A549 (cell line): ENCODE measurements around the gene MBOAT2. TPM values are rescaled to one million over a fixed set of nuclear protein-coding genes. Genes with fewer than 3 reads are reported as not detected.

Source experiments
- ATAC-seq, 2 experiments: fragments of 200-7000 bp in 1 of 2; fragments of >200 bp in 1 of 2; cut with Nextera tagmentation in 1 of 2; cut with Tn5 transposase in 1 of 2; 3 replicates each; pipeline versions ENCODE4 v1.8.0 to v1.9.1; 2018 to 2020; ENCODE audit warnings: mild to moderate bottlenecking in 1 of 2, moderate library complexity in 1 of 2
- CTCF ChIA-PET: fragments of 300-600 bp; sonication (Branson Sonifier 250); formaldehyde crosslinking; extraction: SDS; loops from one replicate; lab custom pipeline; 2021; ENCODE audit warnings: antibody characterized with exemption, inconsistent platforms; lab: Yijun Ruan, JAX
- POLR2A ChIA-PET: fragments of 350-600 bp; formaldehyde crosslinking; extraction: SDS; loops from one replicate; lab custom pipeline; 2021; ENCODE audit warnings: antibody characterized with exemption, inconsistent platforms; lab: Yijun Ruan, JAX
- DNase-seq, 2 experiments: peaks; one replicate each; pipeline versions ENCODE4 v3.0.0 to v3.0.0-alpha.2; 2011 to 2016; ENCODE audit warnings: low read depth in 1 of 2, low spot score in 1 of 2
- FAIRE-seq: peaks from 2 replicates; lab custom pipeline; 2011; peaks lifted over from hg19 to GRCh38; lab: Jason Lieb, UNC
- H3K27ac ChIP-seq, 2 experiments: fragments of >200 bp; sonication (Bioruptor Twin); formaldehyde crosslinking; 3 replicates each; pipeline ENCODE4 v1.5.1; 2016 to 2017
- H3K4me1 ChIP-seq: fragments of >200 bp; sonication (Bioruptor Twin); formaldehyde crosslinking; 3 replicates; pipeline ENCODE4 v1.6.1; 2016
- H3K4me2 ChIP-seq: fragments of >200 bp; sonication (Bioruptor Twin); formaldehyde crosslinking; 3 replicates; pipeline ENCODE4 v1.6.1; 2016
- H3K4me3 ChIP-seq: fragments of >200 bp; sonication (Bioruptor Twin); formaldehyde crosslinking; 3 replicates; pipeline ENCODE4 v1.5.1; 2016
- H3K9me3 ChIP-seq: fragments of >200 bp; sonication (Bioruptor Twin); formaldehyde crosslinking; 3 replicates; pipeline ENCODE4 v1.6.1; 2016
- CHD4 ChIP-seq: fragments of 200-600 bp; sonication (generic); IDR thresholded peaks from 2 replicates; pipeline ENCODE4 v1.6.1; 2016; ENCODE audit warnings: antibody characterized with exemption, mild to moderate bottlenecking, borderline replicate concordance
- CTCF ChIP-seq: fragments of >200 bp; sonication (Bioruptor Twin); formaldehyde crosslinking; IDR thresholded peaks from 3 replicates; pipeline ENCODE4 v1.5.1; 2016
- EHF ChIP-seq: fragments of 250-450 bp; sonication (Bioruptor Pico); IDR thresholded peaks from 2 replicates; pipeline ENCODE4 v1.5.0; 2020; ENCODE audit warnings: mild to moderate bottlenecking
- EHMT2 ChIP-seq: fragments of 200-600 bp; sonication (generic); IDR thresholded peaks from 2 replicates; pipeline ENCODE4 v1.6.1; 2016; ENCODE audit warnings: antibody characterized with exemption, low read depth, mild to moderate bottlenecking, moderate library complexity
- EP300 ChIP-seq, 2 experiments: fragments of >200 bp; sonication (Bioruptor Twin); formaldehyde crosslinking; IDR thresholded peaks; 2 replicates in 1 of 2; 3 replicates in 1 of 2; pipeline ENCODE4 v1.6.1; 2016 to 2017
- HDAC2 ChIP-seq: fragments of 200-600 bp; sonication (generic); IDR thresholded peaks from 2 replicates; pipeline ENCODE4 v1.6.1; 2016
- HOXB13 ChIP-seq: fragments of 250-450 bp; sonication (Bioruptor Pico); IDR thresholded peaks from 2 replicates; pipeline ENCODE4 v1.5.0; 2020; ENCODE audit warnings: low read depth, mild to moderate bottlenecking, moderate library complexity
- KDM1A ChIP-seq: fragments of 200-600 bp; sonication (generic); IDR thresholded peaks from 2 replicates; pipeline ENCODE4 v1.6.1; 2016; ENCODE audit warnings: low read depth, mild to moderate bottlenecking
- MAZ ChIP-seq: fragments of 150-350 bp; IDR thresholded peaks from 2 replicates; pipeline ENCODE4 v1.6.1; 2014; ENCODE audit warnings: antibody characterized with exemption, low read depth, low read length, borderline replicate concordance
- NPAS2 ChIP-seq: fragments of 250-450 bp; sonication (Bioruptor Pico); IDR thresholded peaks from 2 replicates; pipeline ENCODE4 v1.8.0; 2022; ENCODE audit warnings: mild to moderate bottlenecking, moderate library complexity, borderline replicate concordance
- PBX3 ChIP-seq: IDR thresholded peaks from 2 replicates; pipeline ENCODE4 v1.6.1; 2012
- POLR2AphosphoS2 ChIP-seq: conservative IDR thresholded peaks from 2 replicates; pipeline ENCODE4 v1.6.1; 2012; ENCODE audit warnings: low read length, improper control_type of control experiment, inconsistent platforms
- RAD21 ChIP-seq, 2 experiments: fragments of >200 bp in 1 of 2; sonication (Bioruptor Twin) in 1 of 2; formaldehyde crosslinking in 1 of 2; IDR thresholded peaks in 1 of 2; conservative IDR thresholded peaks in 1 of 2; 2 replicates in 1 of 2; 3 replicates in 1 of 2; pipeline ENCODE4 v1.6.1; 2012 to 2018; ENCODE audit warnings: inconsistent platforms in 1 of 2
- RCOR1 ChIP-seq: fragments of 150-350 bp; IDR thresholded peaks from 2 replicates; pipeline ENCODE4 v1.6.1; 2014; ENCODE audit warnings: antibody characterized with exemption, low read length, low read depth
- SMC3 ChIP-seq: fragments of >200 bp; sonication (Bioruptor Twin); formaldehyde crosslinking; IDR thresholded peaks from 3 replicates; pipeline ENCODE4 v1.6.1; 2018; ENCODE audit warnings: inconsistent platforms
- ZC3H11A ChIP-seq: fragments of 450-650 bp; IDR thresholded peaks from 2 replicates; pipeline ENCODE4 v1.6.1; 2014; ENCODE audit warnings: antibody characterized with exemption, mild to moderate bottlenecking
- WGBS: methylation state at CpG from one replicate; pipeline ENCODE4 v1.1.6; 2017; ENCODE audit errors: missing lambda C conversion rate; 5-methylcytosine and 5-hydroxymethylcytosine counted together
- polyA plus RNA-seq, 4 experiments: library from polyadenylated mRNA; depleted of rRNA in 3 of 4; stranded (reverse); fragments of >200 nt; fragmentation: RNase III in 1 of 4; extraction: RNeasy Plus Mini Kit Qiagen cat#74134 plus additional on column Dnase treatment in 1 of 4; gene quantifications; 2 replicates in 3 of 4; 3 replicates in 1 of 4; pipeline ENCODE4 v1.2.3, GENCODE V29; 2011 to 2017

The MBOAT2 gene
- polyA plus RNA-seq, 2 of the 4 experiments (the other 2 are of a cell fraction) = 33.1 to 33.3 TPM

GRCh38 chr2:8882094-8882493, 121.4 kb downstream of the MBOAT2 start:
- TF ChIP-seq HDAC2 = no peak
- no peak for TF ChIP-seq EHMT2
- TF ChIP-seq ZC3H11A = no peak
- TF ChIP-seq RAD21 (conservative IDR thresholded peaks at IDR 0.05 in 1 of 2, IDR thresholded peaks at IDR 0.05 in 1 of 2) = peak; percentile 34 to 55; a peak in 3 of 5 replicates
- TF ChIP-seq KDM1A = no peak
- peak; percentile 29; the same call in 2 of the 3 replicates for TF ChIP-seq CTCF
- no peak for TF ChIP-seq NPAS2 (CRISPR knock-in tag)
- no peak for TF ChIP-seq HOXB13 (CRISPR knock-in tag)
- TF ChIP-seq MAZ = no peak
- no peak for TF ChIP-seq CHD4
- ChIA-PET POLR2A (no interaction called here), CTCF (interaction anchor here (0.9 to 2.3 kb wide), 7 partner anchors 9 to 261 kb away, joined by 3 to 15 read pairs (median 3); no protein-coding TSS in a partner anchor)
- 82% methylated on average over 5 of the region's 5 CpGs for WGBS
- DNase-seq (peak in 1 of 2 experiments; percentile 55), ATAC-seq (peak; percentile 69 to 88; a peak in 4 of 6 replicates), FAIRE-seq (no peak)
- H3K9me3 ChIP-seq = no peaks in the 10 kb centered on the region
- H3K4me2 ChIP-seq = no peak overlapping the region
- H3K27ac ChIP-seq = no peak overlapping the region
- no peak overlapping the region for H3K4me3 ChIP-seq
- no peaks in the 10 kb centered on the region for H3K4me1 ChIP-seq

GRCh38 chr2:8877894-8878293, 125.6 kb downstream of the MBOAT2 start:
- H3K9me3 ChIP-seq = no peaks in the 10 kb centered on the region
- ATAC-seq = no peak
- no peak overlapping the region for H3K4me2 ChIP-seq
- no peak for DNase-seq
- ChIA-PET POLR2A (no interaction called here), CTCF (interaction anchor here (1.0 to 2.2 kb wide), 3 partner anchors 262 to 455 kb away, joined by 3 to 7 read pairs (median 3); no protein-coding TSS in a partner anchor)
- no peak overlapping the region for H3K27ac ChIP-seq
- H3K4me3 ChIP-seq = no peak overlapping the region
- FAIRE-seq = no peak
- no peaks in the 10 kb centered on the region for H3K4me1 ChIP-seq
- 89% methylated on average over 4 of the region's 4 CpGs for WGBS
- TF ChIP-seq RCOR1 (no peak), PBX3 (no peak)

GRCh38 chr2:8877332-8877731, 126.2 kb downstream of the MBOAT2 start:
- WGBS = 73% methylated on average over 4 of the region's 4 CpGs
- no peak for TF ChIP-seq EP300 (IDR thresholded peaks at IDR 0.05)
- TF ChIP-seq CTCF = no peak
- TF ChIP-seq POLR2AphosphoS2 = no peak
- no peak for TF ChIP-seq SMC3
- no peak for TF ChIP-seq EHF
- no peak for TF ChIP-seq RAD21 (conservative IDR thresholded peaks at IDR 0.05 in 1 of 2, IDR thresholded peaks at IDR 0.05 in 1 of 2)
- TF ChIP-seq HOXB13 (CRISPR knock-in tag) = no peak
- TF ChIP-seq, all 56 proteins: peak for 0
- H3K4me3 ChIP-seq = no peak overlapping the region
- ATAC-seq (no peak), DNase-seq (no peak), FAIRE-seq (no peak)
- H3K4me2 ChIP-seq = no peak overlapping the region
- no peaks in the 10 kb centered on the region for H3K4me1 ChIP-seq
- ChIA-PET CTCF (interaction anchor here (1.0 to 2.2 kb wide), 3 partner anchors 263 to 366 kb away, joined by 3 to 7 read pairs (median 3); no protein-coding TSS in a partner anchor), POLR2A (no interaction called here)
- H3K27ac ChIP-seq = no peak overlapping the region
- no peaks in the 10 kb centered on the region for H3K9me3 ChIP-seq
